ENCODE measurements around the gene CYP27B1.

- TF ChIP-seq CTCF (IDR thresholded peaks at IDR 0.05; ENCODE audit: extremely low read depth in 1 of 2, insufficient read depth in 1 of 2, low read depth in 1 of 2, low read length in 2 of 2) (no peak), POLR2A (IDR thresholded peaks at IDR 0.05; ENCODE audit: low read depth, low read length) (no peak), MAX (IDR thresholded peaks at IDR 0.05; ENCODE audit: insufficient read depth, insufficient read length) (no peak), EZH2 (IDR thresholded peaks at IDR 0.05; ENCODE audit: borderline replicate concordance, low read depth, low read length, severe bottlenecking) (no peak), POLR2AphosphoS5 (IDR thresholded peaks at IDR 0.05; ENCODE audit: insufficient read depth, low read depth, low read length) (no peak)
Observed at GRCh38 chr12:57736741-57737466, 30.0 kb downstream of the CYP27B1 start.

Data from endothelial cell of umbilical vein (primary cell).